Measurements from ENCODE around the gene LRR1.
"Not testable (repeated sequence)": the region's sequence is repeated elsewhere in the genome, so short reads cannot be mapped to it uniquely, and the experiment has no call there.

DNA sequence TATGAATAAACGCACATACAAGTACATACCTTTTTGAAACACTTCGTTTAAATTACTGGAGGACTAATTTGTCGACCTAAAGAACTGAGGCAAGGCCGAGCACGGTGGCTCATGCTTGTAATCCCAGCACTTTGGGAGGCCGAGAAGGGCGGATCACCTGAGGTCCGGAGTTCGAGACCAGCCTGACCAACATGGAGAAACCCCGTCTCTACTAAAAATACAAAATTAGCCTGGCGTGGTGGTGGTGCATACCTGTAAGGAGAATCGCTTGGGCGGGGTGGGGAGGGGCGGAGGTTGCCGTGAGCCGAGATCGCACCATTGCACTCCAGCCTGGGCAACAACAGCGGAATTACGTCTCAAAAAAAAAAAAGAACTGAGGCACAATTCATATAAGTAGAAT lies 20.5 kb downstream of the LRR1 start:
- not testable (repeated sequence) for TF ChIP-seq CTCF, POLR2A (IDR thresholded peaks at IDR 0.05)

All from heart left ventricle (tissue), 13 donors.